ENCODE measurements around the gene VIL1.
A peak's percentile ranks its signal among the peaks of the same experiment; 100 is the strongest.

The VIL1 gene

GRCh38 chr2:218406209-218406948 is 12.5 kb upstream of the VIL1 start:
- DNase-seq (ENCODE audit: low read depth in 3 of 3) = peak; percentile 72 to 90 (median 77)

- DNase-seq (ENCODE audit: low read depth in 3 of 3) = peak; percentile 39 to 49 (median 40)
These were observed 11.8 kb upstream of the VIL1 start for GRCh38 chr2:218406949-218407618.

DNA sequence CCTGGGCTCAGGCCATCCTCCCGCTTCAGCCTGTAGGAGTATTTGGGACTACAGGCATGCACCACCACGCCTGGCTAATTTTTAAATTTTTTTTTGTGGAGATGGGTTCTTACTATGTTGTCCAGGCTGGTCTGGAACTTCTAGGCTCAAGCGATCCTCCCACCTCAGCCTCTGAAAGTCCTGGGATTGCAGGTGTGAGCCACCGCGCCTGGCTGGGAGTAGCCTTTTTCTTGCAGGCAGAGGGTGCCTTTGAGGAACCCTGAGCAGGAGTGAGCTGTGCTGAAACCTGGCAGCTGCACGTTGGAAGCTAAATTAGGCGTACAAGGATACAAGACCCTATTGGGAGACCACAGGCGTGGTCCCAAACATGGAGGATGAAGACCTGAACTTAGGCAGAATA is 11.2 kb upstream of the VIL1 start:
- DNase-seq (ENCODE audit: low read depth in 3 of 3) = no peak

GRCh38 chr2:218418321-218418716 is 604 bp upstream of the VIL1 start:
- no peak for DNase-seq (ENCODE audit: low read depth in 3 of 3)

GRCh38 chr2:218419630-218420216 is 800 bp downstream of the VIL1 start:
- DNase-seq (ENCODE audit: low read depth in 3 of 3) = no peak

DNA sequence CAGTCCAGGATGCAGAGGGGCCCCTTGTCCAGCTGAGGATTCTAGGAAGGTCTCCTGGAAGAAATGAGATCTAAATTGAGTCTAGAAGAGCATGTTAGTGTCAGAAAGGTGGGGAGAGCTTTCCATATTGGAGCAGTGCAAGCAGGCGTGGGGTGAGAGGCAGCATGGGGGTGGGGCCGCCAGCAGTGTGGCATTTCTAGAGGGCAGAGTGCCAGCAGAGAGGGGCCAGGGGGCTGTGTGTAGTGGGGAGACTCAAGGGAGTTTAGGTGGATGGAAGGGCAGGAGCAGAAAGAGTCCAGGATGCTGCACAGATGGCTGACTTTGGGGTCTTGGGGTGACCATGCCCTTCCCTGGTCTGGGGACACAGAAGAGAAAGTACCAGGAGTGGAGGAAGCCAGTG is 2.1 kb downstream of the VIL1 start:
- DNase-seq (ENCODE audit: low read depth in 3 of 3) = no peak

DNA sequence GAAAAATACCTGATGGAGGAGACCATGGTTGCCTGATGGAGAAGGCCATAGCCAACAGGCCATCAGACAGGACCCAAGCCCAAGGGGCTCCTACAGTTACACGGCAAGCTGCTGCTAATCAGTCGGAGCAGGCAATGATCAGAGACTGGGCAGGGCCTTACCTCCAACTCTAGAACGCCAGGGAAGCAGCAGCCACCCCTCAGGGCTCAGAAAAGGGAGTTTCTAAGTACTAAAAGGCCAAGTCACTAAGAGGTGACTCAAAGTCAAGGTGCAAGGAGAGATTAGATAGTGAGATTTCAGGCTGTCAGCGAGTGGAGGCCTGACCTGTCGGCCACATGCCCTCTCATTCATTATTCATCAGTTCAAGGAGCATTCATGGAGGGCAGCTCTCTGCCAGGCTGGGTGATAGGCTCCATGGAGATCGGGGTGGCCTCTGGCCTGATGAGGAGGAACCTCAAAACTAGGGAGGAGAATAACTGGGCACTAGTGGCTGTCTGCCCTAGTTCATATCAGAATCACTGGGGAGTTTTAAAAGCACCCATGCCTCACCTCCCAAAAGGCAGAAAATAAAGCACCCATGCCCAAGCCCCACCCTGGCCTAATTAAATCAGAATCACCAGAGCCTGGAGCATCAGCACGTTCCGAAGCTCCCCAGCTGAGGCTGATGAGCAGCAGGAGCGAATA is 3.6 kb downstream of the VIL1 start:
- DNase-seq (ENCODE audit: low read depth in 3 of 3) = no peak

DNA sequence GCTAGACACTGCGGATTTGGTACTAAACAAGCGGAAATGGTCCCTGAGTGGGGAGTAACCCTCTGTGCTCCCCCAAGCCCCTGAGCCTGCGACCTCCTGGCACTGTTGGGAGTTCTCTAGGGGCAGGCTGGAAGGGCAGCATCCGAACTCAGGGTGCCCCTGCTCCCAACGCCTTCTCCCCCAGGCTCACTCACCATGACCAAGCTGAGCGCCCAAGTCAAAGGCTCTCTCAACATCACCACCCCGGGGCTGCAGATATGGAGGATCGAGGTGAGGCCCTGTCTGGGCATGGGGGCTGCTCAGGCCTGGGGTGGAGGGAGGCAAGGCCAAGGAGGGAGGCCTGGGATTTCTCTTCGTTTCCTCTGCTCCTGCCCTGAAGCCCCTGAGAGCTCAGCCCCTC is 4.7 kb downstream of the VIL1 start:
- no peak for DNase-seq (ENCODE audit: low read depth in 3 of 3)

- no peak for DNase-seq (ENCODE audit: low read depth in 3 of 3)
These were observed 6.6 kb downstream of the VIL1 start for GRCh38 chr2:218425531-218425930.

GRCh38 chr2:218427741-218428140 is 8.8 kb downstream of the VIL1 start:
- no peak for DNase-seq (ENCODE audit: low read depth in 3 of 3)

DNA sequence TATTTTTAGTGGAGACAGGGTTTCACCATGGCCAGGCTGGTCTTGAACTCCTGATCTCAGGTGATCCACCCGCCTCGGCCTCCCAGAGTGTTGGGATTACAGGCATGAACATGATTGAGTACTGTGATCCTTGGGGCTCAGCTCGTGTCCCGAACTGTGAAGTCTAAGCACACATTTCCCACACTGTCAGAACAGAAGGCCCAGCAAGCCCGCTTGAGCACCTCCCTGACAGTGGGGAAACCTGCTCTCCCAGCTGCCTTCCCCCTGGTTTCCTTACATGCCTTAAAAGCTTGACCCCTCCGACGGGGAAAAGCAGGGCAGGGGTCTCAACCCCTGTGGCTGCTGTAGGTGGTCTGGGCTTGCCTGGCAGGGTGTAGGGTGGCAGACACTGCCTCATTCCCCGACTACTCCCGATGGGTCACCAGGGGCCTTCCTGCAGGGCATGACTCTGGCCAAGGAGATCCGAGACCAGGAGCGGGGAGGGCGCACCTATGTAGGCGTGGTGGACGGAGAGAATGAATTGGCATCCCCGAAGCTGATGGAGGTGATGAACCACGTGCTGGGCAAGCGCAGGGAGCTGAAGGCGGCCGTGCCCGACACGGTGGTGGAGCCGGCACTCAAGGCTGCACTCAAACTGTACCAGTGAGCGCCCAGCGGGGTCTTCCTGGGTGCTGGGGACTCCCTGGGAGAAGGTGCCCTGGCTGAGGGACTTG is 10.1 kb downstream of the VIL1 start:
- no peak for DNase-seq (ENCODE audit: low read depth in 3 of 3)

DNA sequence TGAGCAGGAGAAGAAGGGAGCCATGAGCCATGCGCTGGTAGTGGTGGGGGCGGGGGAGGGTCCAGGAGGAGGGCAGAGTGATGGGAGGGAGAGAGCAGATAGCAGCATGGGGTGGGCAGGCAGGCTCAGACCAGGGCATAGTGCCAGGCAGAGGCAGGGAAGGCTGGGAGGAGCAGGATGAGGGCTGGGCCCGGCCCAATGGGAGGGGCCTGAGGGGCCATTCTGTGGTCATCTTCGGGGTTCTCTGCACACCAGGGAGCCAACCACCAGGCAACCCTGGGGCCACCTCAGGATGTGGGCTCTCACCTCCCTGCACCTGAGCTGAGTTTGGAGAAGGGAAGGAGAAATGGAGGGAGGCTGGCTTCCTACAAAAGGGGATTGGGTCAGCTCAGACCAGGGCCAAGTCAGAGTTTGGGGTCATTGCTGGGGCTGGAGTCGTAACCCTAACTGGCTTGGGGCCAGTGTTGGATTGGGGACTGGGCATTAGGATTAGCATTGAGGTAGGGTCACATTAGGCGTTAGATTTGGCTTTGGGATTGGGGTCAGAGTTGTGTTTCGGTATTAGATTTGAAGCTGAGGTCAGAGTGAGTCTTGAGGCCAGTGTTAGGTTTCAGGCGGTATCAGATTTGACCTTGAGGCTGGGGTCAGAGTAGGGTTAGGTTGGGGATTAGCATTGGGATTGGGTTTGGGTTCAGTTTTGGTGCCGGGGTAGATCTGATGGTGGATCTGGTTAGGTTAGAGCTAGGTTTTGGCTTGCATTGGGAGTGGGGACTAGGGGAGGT is 11.2 kb downstream of the VIL1 start:
- no peak for DNase-seq (ENCODE audit: low read depth in 3 of 3)

GRCh38 chr2:218430721-218431120 is 11.8 kb downstream of the VIL1 start:
- no peak for DNase-seq (ENCODE audit: low read depth in 3 of 3)

GRCh38 chr2:218431878-218432277 is 13.0 kb downstream of the VIL1 start:
- no peak for DNase-seq (ENCODE audit: low read depth in 3 of 3)

GRCh38 chr2:218432676-218433365 is 13.9 kb downstream of the VIL1 start:
- DNase-seq (ENCODE audit: low read depth in 3 of 3) = no peak

DNA sequence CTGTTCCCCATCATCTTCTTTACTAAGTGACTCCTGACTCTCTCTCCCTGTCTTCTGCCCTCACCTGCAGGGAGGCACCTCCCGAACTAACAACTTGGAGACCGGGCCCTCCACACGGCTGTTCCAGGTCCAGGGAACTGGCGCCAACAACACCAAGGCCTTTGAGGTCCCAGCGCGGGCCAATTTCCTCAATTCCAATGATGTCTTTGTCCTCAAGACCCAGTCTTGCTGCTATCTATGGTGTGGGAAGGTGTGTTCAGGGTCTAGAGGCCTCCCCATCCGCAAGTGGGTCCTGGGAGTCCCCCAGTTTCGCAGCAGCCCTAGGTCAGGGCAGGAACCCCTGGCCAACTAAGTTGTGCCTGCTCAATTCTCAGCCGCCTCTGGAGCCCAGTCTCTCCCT is 15.5 kb downstream of the VIL1 start:
- no peak for DNase-seq (ENCODE audit: low read depth in 3 of 3)

GRCh38 chr2:218435003-218435982 is 16.4 kb downstream of the VIL1 start:
- no peak for DNase-seq (ENCODE audit: low read depth in 3 of 3)

- DNase-seq (ENCODE audit: low read depth in 3 of 3) = no peak
These were observed 18.1 kb downstream of the VIL1 start for GRCh38 chr2:218436992-218437391.

DNA sequence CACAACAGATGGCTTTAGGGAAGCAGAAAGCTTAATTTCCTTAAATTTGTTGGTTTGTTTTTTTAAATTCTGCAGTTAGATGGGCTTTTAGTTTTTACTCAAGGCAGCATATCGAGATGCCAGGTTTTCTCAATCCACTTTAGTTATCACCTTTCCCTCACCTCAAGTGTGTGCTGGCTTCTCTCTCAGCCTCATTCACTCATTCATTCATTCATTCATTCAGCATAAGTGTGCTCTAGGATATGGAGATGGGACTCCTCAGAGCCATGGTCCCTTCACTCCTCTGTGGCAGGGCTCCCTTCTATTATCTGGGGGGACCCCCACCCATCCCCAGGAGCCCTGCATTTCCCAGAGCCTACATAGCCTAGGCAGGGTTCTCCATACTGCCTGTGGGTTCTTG is 19.0 kb downstream of the VIL1 start:
- no peak for DNase-seq (ENCODE audit: low read depth in 3 of 3)

All from stimulated activated CD4-positive, alpha-beta T cell treated with anti-CD3 and anti-CD28 coated beads, TNF-alpha, amount 100 ng/mL, for 4 hours (primary cell).